Endothelial cell of hepatic sinusoid (primary cell): ENCODE results near the gene PDPK1.
"Not testable (repeated sequence)": the region's sequence is repeated elsewhere in the genome, so short reads cannot be mapped to it uniquely, and the experiment has no call there.

Source experiments
- in situ Hi-C: cut with HindIII; loops from 2 replicates; pipeline ENCODE4 v1.10.0; 2017; ENCODE audit warnings: low sequenced_read_pairs

Gene PDPK1

GRCh38 chr16:2585651-2586081, 47.8 kb downstream of the PDPK1 start:
- in situ Hi-C loops: no loop called here

- in situ Hi-C loops: no loop called here
These were observed 48.4 kb downstream of the PDPK1 start for GRCh38 chr16:2586241-2586640.

DNA sequence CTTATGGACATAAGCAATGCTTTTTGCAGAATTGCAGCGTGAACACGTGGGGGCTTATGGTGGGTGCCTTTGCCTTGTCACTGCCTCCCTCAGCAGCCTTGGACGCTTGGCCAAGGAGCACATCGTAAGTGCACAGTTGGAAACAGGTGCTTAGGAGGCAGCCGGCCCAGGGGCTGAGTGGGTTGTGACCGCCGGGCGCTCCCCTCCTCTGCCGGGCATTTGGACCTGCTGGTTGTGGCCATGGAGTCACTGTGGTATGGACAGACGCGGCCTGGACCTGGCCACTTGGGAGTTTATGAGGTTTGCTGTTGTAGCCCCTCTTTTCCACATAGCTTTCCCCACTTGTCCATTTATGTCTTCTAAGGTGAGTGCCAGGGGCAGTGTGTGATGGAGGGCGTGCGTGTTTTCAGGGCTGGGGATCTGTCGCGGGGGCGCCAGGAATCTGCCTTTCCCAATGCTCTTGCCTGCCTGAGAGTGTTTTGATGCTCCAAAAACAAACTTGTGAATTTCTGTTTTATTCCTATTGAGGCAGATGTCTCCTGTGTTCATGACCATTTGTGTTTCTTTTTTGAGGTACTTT, 49.2 kb downstream of the PDPK1 start:
- in situ Hi-C loops: no loop called here

- in situ Hi-C loops: no loop called here
These were observed 50.2 kb downstream of the PDPK1 start for GRCh38 chr16:2587891-2588565.

DNA sequence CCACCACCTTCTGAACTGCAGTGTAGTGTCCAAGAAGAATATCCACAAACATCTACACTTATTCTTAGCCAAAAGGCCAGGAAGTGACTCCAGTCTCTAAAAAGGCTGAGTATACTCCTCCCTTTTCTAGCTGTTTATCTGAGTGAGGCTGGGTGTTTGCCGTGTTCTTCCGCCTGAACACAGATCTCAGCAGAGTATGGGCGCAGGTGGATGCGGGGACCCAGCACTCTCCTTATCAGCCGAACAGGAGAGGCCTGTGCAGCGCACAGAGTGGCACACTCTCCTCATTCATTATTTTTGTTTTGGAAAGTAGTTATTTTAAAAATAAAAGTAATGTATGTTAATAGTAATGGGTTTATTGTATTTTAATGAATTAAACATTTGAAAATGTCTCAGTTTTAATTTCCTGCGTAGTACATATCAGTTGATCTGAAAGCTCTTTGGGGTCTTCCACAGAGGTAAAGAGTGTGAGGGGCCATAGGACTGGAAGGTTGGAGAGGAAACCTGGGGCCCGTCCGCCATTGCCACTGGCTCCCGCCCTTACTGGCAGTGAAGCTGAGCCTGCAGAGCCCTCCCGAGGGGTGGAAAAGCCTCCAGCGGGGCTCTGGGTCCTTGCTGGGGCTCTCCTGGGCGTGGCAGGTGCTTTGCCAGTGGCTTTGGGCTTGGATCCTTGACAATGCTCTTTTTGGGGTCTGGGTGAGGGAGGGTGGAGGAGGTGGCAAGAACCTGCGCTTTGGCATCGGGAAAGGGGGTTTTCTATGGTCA, 53.8 kb downstream of the PDPK1 start:
- in situ Hi-C loops: no loop called here

- in situ Hi-C loops: no loop called here
These were observed 55.0 kb downstream of the PDPK1 start for GRCh38 chr16:2592786-2593185.

- in situ Hi-C loops: no loop called here
These were observed 57.8 kb downstream of the PDPK1 start for GRCh38 chr16:2595393-2596205.

DNA sequence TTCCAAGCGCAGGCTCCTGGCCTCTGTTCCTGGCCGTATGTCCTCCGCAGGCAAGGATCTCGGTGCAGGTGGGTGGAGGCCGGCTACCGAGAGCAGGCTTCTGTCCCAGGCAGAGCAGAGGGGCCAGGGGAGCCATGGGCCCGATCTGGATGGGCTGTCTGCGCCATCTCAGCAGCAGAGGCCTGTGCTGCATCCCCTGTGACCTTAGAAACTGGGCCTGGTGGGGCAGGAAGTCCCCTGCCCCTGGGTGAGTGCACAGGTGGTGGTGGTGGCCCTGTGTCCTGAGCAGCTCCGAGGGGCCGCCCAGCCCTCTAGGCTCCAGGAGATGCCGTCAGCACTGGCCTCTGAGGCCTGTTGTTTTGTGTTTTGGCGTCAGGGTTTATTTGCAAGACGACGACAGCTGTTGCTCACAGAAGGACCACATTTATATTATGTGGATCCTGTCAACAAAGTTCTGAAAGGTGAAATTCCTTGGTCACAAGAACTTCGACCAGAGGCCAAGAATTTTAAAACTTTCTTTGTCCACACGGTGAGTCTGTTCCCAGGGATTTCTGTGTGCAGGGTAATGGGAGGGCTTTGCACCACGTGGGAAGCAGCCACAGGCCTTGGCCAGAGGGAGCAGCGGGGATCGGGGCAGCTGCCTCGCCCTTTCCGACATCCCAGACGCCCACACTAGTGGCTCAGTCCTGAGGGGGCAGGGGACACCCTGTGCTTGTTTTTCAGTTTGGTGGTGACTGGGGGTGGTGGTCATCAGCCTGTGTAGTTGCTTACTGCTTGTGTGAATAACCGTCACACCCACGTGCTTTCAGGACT, 59.1 kb downstream of the PDPK1 start:
- in situ Hi-C loops: no loop called here

DNA sequence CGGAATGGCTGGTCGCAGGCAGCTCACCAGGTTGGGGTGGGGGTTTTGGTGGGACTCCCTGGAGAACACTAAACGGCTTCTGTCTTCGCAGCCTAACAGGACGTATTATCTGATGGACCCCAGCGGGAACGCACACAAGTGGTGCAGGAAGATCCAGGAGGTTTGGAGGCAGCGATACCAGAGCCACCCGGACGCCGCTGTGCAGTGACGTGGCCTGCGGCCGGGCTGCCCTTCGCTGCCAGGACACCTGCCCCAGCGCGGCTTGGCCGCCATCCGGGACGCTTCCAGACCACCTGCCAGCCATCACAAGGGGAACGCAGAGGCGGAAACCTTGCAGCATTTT, 59.7 kb downstream of the PDPK1 start:
- in situ Hi-C loops: no loop called here

DNA sequence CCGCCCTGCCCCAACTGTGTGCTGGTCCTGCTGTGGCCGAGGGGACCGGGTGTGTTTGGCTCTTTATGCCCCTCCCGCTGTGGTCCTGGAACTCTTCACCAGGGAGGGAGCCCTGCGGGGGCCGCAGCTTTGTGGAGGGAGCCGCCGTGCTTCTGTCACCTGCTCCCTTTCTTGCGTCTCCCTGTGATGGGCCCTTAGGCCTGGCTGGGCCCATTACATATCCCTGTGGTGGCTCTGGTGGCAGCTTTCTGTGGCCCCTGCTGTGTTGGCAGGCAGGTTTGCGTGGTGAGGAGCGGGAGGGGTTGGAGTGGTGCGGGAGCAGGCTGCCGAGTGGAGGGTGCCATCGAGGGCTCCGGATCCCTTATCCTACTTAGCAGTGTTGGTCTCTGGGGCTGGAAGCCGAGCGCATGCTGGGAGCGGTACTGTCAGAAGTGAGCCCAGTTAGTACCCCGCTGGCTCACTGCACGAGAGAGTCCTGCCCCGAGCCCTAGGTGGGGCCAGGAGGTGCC, 60.4 kb downstream of the PDPK1 start:
- in situ Hi-C loops: no loop called here

DNA sequence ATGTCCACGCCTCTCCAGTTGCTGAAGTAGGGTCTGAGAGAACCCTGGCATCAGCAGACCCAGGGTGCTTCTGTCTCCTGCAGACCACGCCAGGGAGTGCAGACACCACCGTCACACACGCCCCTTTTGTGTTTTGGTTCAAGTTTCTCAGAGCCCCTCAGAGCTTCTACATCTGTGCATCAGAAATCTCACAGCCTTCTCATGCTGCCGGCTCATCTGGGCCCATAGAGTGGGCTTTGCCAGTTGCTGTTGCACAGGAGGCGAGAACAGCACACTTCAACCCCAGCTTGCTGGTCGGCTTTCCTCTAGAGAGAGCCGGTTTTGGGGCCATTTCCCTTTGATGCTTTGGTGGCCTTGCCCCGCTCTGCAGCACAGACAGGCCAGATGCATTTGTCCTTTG, 60.9 kb downstream of the PDPK1 start:
- in situ Hi-C loops: no loop called here

DNA sequence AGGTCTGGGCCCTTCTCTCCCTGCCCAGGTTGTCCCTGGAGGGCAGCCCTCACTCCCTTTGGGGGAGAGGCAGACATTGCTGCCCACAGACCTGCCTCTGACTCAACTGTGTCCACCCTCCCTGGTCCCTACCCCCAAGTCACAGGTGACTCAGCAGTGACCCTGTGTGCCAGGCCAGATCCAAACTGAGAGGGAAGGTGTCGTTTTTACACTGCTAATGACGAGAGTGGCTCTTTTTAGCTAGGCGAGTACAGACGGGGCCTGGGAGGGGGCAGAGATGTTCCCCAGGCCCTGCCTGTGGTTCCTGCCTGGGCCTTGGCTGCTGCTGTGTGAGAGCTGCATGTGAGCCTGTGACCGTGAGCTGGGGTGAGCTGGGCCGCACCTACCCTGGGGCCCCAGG, 61.3 kb downstream of the PDPK1 start:
- in situ Hi-C loops: not testable (repeated sequence)

DNA sequence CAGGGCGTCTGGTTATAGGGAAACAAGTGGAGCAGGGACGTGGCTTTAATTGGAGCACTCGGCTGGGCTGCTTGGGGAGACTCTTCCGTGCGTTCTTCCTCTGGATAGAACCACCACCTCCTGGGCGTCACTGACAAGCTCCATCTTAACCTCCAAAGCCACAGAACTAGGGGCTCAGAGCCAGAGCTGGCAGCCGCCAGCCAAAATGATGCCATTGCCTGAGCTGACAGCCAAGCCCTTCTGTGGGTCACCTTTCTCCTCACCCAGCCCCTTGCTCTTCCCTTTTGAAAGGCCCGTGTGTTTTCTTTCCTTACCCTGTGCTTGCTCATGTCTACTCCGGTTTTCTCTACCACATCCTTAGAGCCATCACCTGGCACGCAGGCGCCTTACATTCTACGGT, 62.0 kb downstream of the PDPK1 start:
- in situ Hi-C loops: not testable (repeated sequence)

DNA sequence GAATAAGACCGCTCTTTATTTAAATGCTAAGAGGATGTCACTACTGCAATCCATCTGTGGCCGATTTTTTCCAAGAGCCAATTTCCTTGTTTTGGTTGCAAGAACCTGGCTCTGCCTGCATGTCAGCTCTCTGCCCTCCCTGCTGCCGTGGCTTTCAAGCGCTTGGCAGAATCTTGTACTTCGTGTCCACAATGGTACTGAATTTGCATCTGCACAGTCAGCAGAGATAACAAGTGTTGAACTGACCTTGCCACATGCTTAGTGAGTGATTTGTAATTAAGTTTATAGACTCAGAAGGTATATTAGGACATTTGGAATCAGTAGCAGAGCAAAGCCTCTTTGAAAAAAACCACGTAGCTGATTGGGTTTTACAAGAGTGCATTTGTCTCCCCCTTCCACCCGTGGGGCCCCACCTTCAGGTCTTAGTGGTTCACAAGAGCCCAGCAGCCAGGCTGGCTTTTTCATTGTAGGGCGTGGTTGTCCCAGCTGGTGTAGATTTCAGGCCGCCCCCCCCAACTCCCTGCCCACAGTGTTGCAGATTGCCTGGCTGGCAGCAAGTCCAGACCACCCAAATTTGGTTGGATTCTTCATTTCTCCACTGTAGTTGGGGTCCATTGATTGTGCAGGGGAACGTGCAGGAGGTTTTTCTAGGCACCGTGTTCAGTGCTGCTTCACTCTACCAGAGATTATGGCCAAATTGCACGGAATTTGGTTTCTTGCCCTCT, 63.6 kb downstream of the PDPK1 start:
- in situ Hi-C loops: not testable (repeated sequence)

DNA sequence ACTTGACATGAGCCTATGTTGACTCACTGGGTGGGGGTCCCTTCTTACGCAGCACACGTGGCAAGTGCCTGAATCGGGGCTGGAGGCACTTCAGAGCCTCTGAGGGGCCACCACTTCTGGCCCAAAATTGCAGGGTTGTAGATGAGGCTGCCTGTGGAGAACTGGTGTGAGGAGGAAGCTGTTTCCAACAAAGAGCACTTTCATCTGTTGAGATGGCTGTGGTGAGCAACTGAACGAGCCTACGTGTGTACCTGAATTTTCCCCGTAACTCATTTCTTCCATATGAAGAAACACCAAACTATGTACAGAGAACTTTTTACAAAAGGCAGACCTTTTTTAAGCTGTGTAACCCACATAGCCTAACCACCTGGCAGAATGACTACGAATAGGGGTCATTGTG, 64.4 kb downstream of the PDPK1 start:
- in situ Hi-C loops: not testable (repeated sequence)

DNA sequence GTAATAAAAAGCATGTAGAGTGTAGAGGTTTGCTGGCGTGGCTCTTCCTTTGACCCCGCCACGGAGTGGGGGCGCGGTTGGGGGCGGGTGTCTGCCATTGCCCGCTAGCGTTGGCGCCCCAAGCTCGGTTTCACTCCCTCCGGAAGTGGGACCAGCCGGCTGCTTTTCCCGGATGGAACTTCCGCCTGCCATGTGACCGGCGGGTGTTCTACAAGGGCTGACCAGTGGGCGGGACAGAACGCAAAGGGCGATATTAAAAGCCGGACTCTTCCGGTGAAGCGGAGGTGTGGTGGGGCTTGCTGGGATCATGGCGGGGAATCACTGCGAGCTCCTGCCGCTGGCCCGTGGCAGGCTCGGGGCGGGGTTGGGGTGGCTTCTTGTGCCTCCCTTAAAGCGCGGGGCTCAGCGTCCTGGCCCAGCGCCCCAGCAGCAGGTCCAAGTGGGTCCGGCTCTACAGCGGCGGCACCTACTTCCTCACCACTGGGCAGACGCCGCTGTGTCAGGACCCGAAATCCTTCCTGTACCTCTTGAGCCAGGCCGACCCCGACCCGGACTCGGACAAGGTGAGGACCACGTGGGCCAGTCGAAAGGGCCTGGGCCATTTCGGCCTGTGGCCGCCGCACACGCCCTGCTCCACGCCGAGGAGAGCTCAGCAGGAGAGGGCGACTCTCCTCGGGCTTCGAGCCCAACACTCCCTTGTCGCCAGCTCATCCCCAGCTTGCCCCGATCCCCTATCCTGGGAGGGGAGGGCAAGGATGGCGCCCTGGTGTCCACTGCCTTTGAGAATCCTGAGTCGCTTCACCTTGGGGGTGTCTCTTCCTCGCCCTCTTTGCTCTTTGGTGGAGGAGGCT, 65.6 kb downstream of the PDPK1 start:
- in situ Hi-C loops: no loop called here

GRCh38 chr16:2604016-2604369, 66.2 kb downstream of the PDPK1 start:
- in situ Hi-C loops: not testable (repeated sequence)

DNA sequence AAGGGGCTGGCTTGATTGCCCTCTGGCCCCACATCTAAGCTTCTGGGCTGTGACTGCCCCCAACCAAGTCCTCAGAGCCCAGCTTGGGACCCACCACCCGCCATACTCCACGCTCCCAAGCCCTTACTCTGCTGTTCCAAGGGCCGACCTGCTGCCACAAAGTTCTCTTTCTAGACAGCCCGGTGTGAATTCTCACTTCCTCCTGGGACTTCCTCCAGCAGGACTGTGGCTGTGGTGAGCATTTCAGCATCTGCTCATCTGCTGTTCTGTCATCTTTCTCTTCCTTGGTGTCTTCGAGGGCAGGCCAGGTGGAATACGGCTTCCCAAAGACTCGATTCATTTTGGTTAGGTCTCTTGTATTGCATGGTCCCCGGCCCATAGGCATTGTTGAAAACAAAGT, 69.0 kb downstream of the PDPK1 start:
- in situ Hi-C loops: not testable (repeated sequence)

DNA sequence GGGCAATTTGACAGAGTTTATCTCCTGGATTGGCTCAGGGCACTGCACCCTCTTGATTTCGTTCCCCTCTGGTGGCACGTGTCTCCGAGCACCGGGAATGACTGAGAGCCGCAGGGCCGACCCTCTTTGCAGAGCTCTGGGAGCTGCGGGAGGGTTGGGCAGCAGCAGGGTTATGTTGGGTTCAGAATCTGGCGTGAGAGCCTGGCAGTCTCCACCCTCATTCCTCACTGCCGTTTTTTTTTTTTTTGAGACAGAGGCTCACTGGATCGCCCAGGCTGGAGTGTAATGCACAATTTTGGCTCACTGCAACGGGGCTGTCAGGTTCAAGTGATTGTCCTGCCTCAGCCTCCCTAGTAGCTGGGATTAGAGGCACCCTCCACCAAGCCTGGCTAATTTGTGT, 71.5 kb downstream of the PDPK1 start:
- in situ Hi-C loops: not testable (repeated sequence)
